H9 (cell line): Measurements from ENCODE around the gene EFCAB11. TPM values are rescaled to one million over a fixed set of nuclear protein-coding genes. Genes with fewer than 3 reads are reported as not detected.

Experiments used
- DNase-seq: peaks from one replicate; pipeline ENCODE4 v3.0.0-alpha.2; 2017
- H2AFZ ChIP-seq: one replicate; pipeline ENCODE4 v1.6.1; 2013; ENCODE audit warnings: mild to moderate bottlenecking, low read length, control low read depth, moderate library complexity
- H2AK5ac ChIP-seq: 2 replicates; pipeline ENCODE4 v1.6.1; 2013; ENCODE audit warnings: low read length, control low read depth, mixed read lengths; ENCODE audit not compliant: insufficient read length
- H2BK120ac ChIP-seq: one replicate; pipeline ENCODE4 v1.6.1; 2013; ENCODE audit warnings: low read depth, mild to moderate bottlenecking, low read length, control low read depth, inconsistent platforms; ENCODE audit not compliant: poor library complexity, severe bottlenecking
- H2BK12ac ChIP-seq: 2 replicates; pipeline ENCODE4 v1.6.1; 2013; ENCODE audit warnings: low read length, control low read depth, mixed read lengths, low read depth; ENCODE audit not compliant: insufficient read length
- H2BK15ac ChIP-seq: 2 replicates; pipeline ENCODE4 v1.6.1; 2013; ENCODE audit warnings: low read depth, low read length, control low read depth
- H2BK20ac ChIP-seq: one replicate; pipeline ENCODE4 v1.6.1; 2013; ENCODE audit warnings: low read depth, mild to moderate bottlenecking, low read length, control low read depth, inconsistent platforms; ENCODE audit not compliant: poor library complexity, severe bottlenecking
- H2BK5ac ChIP-seq: 2 replicates; pipeline ENCODE4 v1.6.1; 2013; ENCODE audit warnings: low read length, control low read depth, mixed read lengths; ENCODE audit not compliant: insufficient read length
- H3K14ac ChIP-seq: 2 replicates; pipeline ENCODE4 v1.6.1; 2013; ENCODE audit warnings: low read length, control low read depth; ENCODE audit not compliant: insufficient read depth
- H3K18ac ChIP-seq: 2 replicates; pipeline ENCODE4 v1.6.1; 2013; ENCODE audit warnings: low read depth, mild to moderate bottlenecking, mixed read lengths, low read length, control low read depth; ENCODE audit not compliant: insufficient read length
- H3K23ac ChIP-seq: 2 replicates; pipeline ENCODE4 v1.6.1; 2013; ENCODE audit warnings: low read length, control low read depth, mixed read lengths, low read depth; ENCODE audit not compliant: insufficient read length
- H3K23me2 ChIP-seq: 2 replicates; pipeline ENCODE4 v1.6.1; 2013; ENCODE audit warnings: low read depth, mild to moderate bottlenecking, mixed read lengths, low read length, control low read depth; ENCODE audit not compliant: insufficient read length, poor library complexity, severe bottlenecking
- H3K27ac ChIP-seq: 2 replicates; pipeline ENCODE4 v1.5.1; 2013; ENCODE audit warnings: low read length, control low read depth, mixed read lengths, low read depth; ENCODE audit not compliant: insufficient read length
- H3K27me3 ChIP-seq: 2 replicates; pipeline ENCODE4 v1.6.1; 2013; ENCODE audit warnings: low read length, control low read depth, inconsistent platforms; ENCODE audit not compliant: insufficient read depth
- H3K4ac ChIP-seq: 2 replicates; pipeline ENCODE4 v1.6.1; 2013; ENCODE audit warnings: low read depth, mild to moderate bottlenecking, control low read depth, inconsistent platforms, low read length, moderate library complexity
- H3K4me1 ChIP-seq: 2 replicates; pipeline ENCODE4 v1.6.1; 2013; ENCODE audit warnings: low read length, control low read depth, inconsistent platforms; ENCODE audit not compliant: insufficient read depth
- H3K4me2 ChIP-seq: 2 replicates; pipeline ENCODE4 v1.6.1; 2013; ENCODE audit warnings: low read length, control low read depth, mixed read lengths; ENCODE audit not compliant: insufficient read length, insufficient read depth
- H3K56ac ChIP-seq: 2 replicates; pipeline ENCODE4 v1.6.1; 2013; ENCODE audit warnings: low read depth, mild to moderate bottlenecking, mixed read lengths, low read length, control low read depth; ENCODE audit not compliant: insufficient read length
- H3K79me1 ChIP-seq: 2 replicates; pipeline ENCODE4 v1.6.1; 2013; ENCODE audit warnings: low read depth, mild to moderate bottlenecking, moderate library complexity, low read length, control low read depth, inconsistent platforms; ENCODE audit not compliant: insufficient read depth, poor library complexity, severe bottlenecking
- H3K79me2 ChIP-seq: 2 replicates; pipeline ENCODE4 v1.6.1; 2013; ENCODE audit warnings: low read length, control low read depth, inconsistent platforms; ENCODE audit not compliant: insufficient read depth
- H3K9ac ChIP-seq: 2 replicates; pipeline ENCODE4 v1.6.1; 2013; ENCODE audit warnings: low read length, control low read depth, mixed read lengths; ENCODE audit not compliant: insufficient read length; ENCODE audit errors: extremely low read depth
- H3K9me3 ChIP-seq: one replicate; pipeline ENCODE4 v1.6.1; 2013; ENCODE audit warnings: low read depth, low read length, inconsistent platforms; ENCODE audit not compliant: control insufficient read depth
- H3T11ph ChIP-seq: one replicate; pipeline ENCODE4 v1.6.1; 2013; ENCODE audit warnings: mild to moderate bottlenecking, low read length, control low read depth, inconsistent platforms
- H4K20me1 ChIP-seq: one replicate; pipeline ENCODE4 v1.6.1; 2013; ENCODE audit not compliant: control insufficient read depth, insufficient read length, insufficient read depth
- H4K5ac ChIP-seq: 2 replicates; pipeline ENCODE4 v1.6.1; 2013; ENCODE audit warnings: low read depth, mild to moderate bottlenecking, mixed read lengths, low read length, control low read depth; ENCODE audit not compliant: insufficient read length
- H4K8ac ChIP-seq: replicated peaks from 2 replicates; pipeline ENCODE4 v1.6.1; 2013; ENCODE audit warnings: low read length, control low read depth, mixed read lengths, low read depth; ENCODE audit not compliant: insufficient read length
- H4K91ac ChIP-seq: 2 replicates; pipeline ENCODE4 v1.6.1; 2013; ENCODE audit warnings: low read depth, mild to moderate bottlenecking, moderate library complexity, mixed read lengths, low read length, control low read depth; ENCODE audit not compliant: insufficient read length
- H3K27ac Mint-ChIP-seq, 3 experiments: 2 replicates in 2 of 3; 3 replicates in 1 of 3; pipeline ENCODE4 v1.8.0; 2020 to 2021; ENCODE audit warnings: mixed read lengths in 3 of 3, mild to moderate bottlenecking in 1 of 3, moderate library complexity in 1 of 3
- H3K27me3 Mint-ChIP-seq: 2 replicates; pipeline ENCODE4 v1.8.0; 2021; ENCODE audit warnings: low read depth, mild to moderate bottlenecking, moderate library complexity, mixed read lengths
- H3K36me3 Mint-ChIP-seq, 3 experiments: 2 replicates in 2 of 3; 3 replicates in 1 of 3; pipeline ENCODE4 v1.8.0; 2020 to 2021; ENCODE audit warnings: low read depth in 3 of 3, mixed read lengths in 3 of 3; ENCODE audit not compliant: insufficient read depth in 1 of 3
- H3K4me1 Mint-ChIP-seq, 2 experiments: 2 replicates each; pipeline ENCODE4 v1.8.0; 2020; ENCODE audit warnings: mixed read lengths in 2 of 2
- H3K4me3 Mint-ChIP-seq, 2 experiments: 2 replicates in 1 of 2; 3 replicates in 1 of 2; pipeline ENCODE4 v1.8.0; 2020 to 2021; ENCODE audit warnings: mild to moderate bottlenecking in 2 of 2, mixed read lengths in 2 of 2, moderate library complexity in 1 of 2
- H3K9me3 Mint-ChIP-seq, 2 experiments: 2 replicates in 1 of 2; 3 replicates in 1 of 2; pipeline ENCODE4 v1.8.0; 2020; ENCODE audit warnings: mild to moderate bottlenecking in 2 of 2, mixed read lengths in 2 of 2, moderate library complexity in 1 of 2
- WGBS: extraction: QIAGEN DNeasy Blood & Tissue Kit; methylation state at CpG from one replicate; pipeline ENCODE4 v1.1.7; 2013; ENCODE audit warnings: missing lambda C conversion rate, low lambda C conversion rate, mixed read lengths; ENCODE audit not compliant: insufficient read length; ENCODE audit errors: extremely low coverage; 5-methylcytosine and 5-hydroxymethylcytosine counted together
- total RNA-seq: library from RNA; stranded (reverse); gene quantifications from 2 replicates; pipeline ENCODE4 v1.2.1, GENCODE V29; 2021
- TF ChIP-seq, protein P1 (sequence below): fragments of 200-600 bp; sonication (generic); conservative IDR thresholded peaks from 3 replicates; pipeline ENCODE4 v1.8.0; 2021; ENCODE audit warnings: antibody characterized with exemption, mild to moderate bottlenecking

The EFCAB11 gene
- total RNA-seq, 1 experiment from 2014 or later: 17.4 TPM

DNA sequence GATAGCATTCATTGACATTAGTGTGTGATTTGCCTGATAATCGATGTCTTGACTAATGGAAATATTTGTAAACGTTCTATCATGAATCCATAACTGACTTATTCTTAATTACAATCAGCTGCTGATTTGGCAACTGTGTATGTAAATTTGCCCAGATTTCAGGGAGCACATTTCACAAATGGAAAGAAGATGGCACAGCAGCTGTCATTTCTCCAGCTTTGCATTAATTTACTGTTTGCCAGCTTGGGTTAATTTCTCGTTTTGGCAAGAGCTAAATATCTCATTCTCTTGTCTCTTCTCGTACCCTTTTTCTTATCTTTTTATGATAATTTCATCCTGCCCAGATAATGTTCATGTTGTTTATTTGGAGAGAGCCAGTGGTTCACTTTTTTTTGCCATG lies 24.1 kb upstream of the EFCAB11 start:
- no peak overlapping the region for H3K27ac Mint-ChIP-seq
- H3K36me3 Mint-ChIP-seq: peaks cover 17 to 73% (median 72%) of the 10 kb centered on the region in 3 experiments; a peak in 6 of 7 replicates
- no peak overlapping the region for H3K4me3 Mint-ChIP-seq

More for the DNA sequence above, 24.1 kb upstream of the EFCAB11 start:
- TF ChIP-seq, protein P1, sequence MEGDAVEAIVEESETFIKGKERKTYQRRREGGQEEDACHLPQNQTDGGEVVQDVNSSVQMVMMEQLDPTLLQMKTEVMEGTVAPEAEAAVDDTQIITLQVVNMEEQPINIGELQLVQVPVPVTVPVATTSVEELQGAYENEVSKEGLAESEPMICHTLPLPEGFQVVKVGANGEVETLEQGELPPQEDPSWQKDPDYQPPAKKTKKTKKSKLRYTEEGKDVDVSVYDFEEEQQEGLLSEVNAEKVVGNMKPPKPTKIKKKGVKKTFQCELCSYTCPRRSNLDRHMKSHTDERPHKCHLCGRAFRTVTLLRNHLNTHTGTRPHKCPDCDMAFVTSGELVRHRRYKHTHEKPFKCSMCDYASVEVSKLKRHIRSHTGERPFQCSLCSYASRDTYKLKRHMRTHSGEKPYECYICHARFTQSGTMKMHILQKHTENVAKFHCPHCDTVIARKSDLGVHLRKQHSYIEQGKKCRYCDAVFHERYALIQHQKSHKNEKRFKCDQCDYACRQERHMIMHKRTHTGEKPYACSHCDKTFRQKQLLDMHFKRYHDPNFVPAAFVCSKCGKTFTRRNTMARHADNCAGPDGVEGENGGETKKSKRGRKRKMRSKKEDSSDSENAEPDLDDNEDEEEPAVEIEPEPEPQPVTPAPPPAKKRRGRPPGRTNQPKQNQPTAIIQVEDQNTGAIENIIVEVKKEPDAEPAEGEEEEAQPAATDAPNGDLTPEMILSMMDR: no peak
- H4K8ac ChIP-seq: no peak overlapping the region
- no peak overlapping the region for H2BK20ac ChIP-seq
- no peak overlapping the region for H3K4ac ChIP-seq
- H3K4me1 Mint-ChIP-seq: no peaks in the 10 kb centered on the region
- no peaks in the 10 kb centered on the region for H3K27me3 ChIP-seq
- no peak overlapping the region for H3K9ac ChIP-seq
- H2BK12ac ChIP-seq: no peak overlapping the region
- no peak overlapping the region for H2BK120ac ChIP-seq
- H3K4me2 ChIP-seq: no peak overlapping the region
- H2AK5ac ChIP-seq: no peak overlapping the region
- H3K23me2 ChIP-seq: no peaks in the 10 kb centered on the region
- H3K18ac ChIP-seq: no peak overlapping the region
- H4K5ac ChIP-seq: no peak overlapping the region
- no peak overlapping the region for H3K27ac ChIP-seq
- H2BK5ac ChIP-seq: no peak overlapping the region
- H2BK15ac ChIP-seq: no peak overlapping the region
- H3T11ph ChIP-seq: no peak overlapping the region
- H3K4me1 ChIP-seq: no peaks in the 10 kb centered on the region
- no peaks in the 10 kb centered on the region; the same call in 1 of the 2 replicates for H3K79me2 ChIP-seq
- no peaks in the 10 kb centered on the region for H3K79me1 ChIP-seq
- no peak overlapping the region for H3K23ac ChIP-seq
- H2AFZ ChIP-seq: no peak overlapping the region
- no peak for DNase-seq
- H3K9me3 ChIP-seq: no peaks in the 10 kb centered on the region
- no peak overlapping the region for H4K91ac ChIP-seq
- no peak overlapping the region for H3K14ac ChIP-seq
- no peak overlapping the region for H3K56ac ChIP-seq
- no peaks in the 10 kb centered on the region for H4K20me1 ChIP-seq
- no peaks in the 10 kb centered on the region for H3K9me3 Mint-ChIP-seq
- no peaks in the 10 kb centered on the region for H3K27me3 Mint-ChIP-seq
- no CpG with 5 or more reads among the region's 4 CpGs for WGBS
